Measurements from ENCODE around the gene SCAP. TPM values are rescaled to one million over a fixed set of nuclear protein-coding genes. Genes with fewer than 3 reads are reported as not detected.
"Not testable (repeated sequence)": the region's sequence is repeated elsewhere in the genome, so short reads cannot be mapped to it uniquely, and the experiment has no call there.

SCAP gene
- total RNA-seq, 1 donor from 2014 or later, result 76.4 TPM

DNA sequence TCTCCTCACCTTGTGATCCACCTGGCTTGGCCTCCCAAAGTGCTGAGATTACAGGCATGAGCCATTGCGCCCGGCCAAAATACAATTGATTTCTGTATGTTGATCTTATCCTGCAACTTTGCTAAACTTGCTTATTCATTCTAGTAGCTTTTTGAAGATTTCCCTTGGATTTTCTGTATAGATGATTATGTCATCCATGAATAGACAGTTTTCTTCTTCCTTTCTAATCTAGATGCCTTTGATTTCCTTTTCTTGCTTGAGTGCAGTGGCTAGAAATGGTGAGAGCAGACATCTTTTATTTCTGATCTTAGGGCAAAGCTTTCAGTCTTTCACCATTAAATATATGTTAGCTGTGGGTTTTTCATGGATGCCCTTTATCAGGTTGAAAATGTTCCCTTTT lies 42.2 kb upstream of the SCAP start:
- peaks cover 2% of the 10 kb centered on the region for H3K27me3 Mint-ChIP-seq (ENCODE audit: unreplicated experiment)
- H3K27ac Mint-ChIP-seq (ENCODE audit: unreplicated experiment), result no peak overlapping the region
- no peak overlapping the region for H3K4me3 Mint-ChIP-seq (ENCODE audit: unreplicated experiment)
- H3K36me3 Mint-ChIP-seq (ENCODE audit: unreplicated experiment), result no peaks in the 10 kb centered on the region
- TF ChIP-seq, protein P1, sequence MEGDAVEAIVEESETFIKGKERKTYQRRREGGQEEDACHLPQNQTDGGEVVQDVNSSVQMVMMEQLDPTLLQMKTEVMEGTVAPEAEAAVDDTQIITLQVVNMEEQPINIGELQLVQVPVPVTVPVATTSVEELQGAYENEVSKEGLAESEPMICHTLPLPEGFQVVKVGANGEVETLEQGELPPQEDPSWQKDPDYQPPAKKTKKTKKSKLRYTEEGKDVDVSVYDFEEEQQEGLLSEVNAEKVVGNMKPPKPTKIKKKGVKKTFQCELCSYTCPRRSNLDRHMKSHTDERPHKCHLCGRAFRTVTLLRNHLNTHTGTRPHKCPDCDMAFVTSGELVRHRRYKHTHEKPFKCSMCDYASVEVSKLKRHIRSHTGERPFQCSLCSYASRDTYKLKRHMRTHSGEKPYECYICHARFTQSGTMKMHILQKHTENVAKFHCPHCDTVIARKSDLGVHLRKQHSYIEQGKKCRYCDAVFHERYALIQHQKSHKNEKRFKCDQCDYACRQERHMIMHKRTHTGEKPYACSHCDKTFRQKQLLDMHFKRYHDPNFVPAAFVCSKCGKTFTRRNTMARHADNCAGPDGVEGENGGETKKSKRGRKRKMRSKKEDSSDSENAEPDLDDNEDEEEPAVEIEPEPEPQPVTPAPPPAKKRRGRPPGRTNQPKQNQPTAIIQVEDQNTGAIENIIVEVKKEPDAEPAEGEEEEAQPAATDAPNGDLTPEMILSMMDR (IDR thresholded peaks at IDR 0.05), result no peak
- no peaks in the 10 kb centered on the region for H3K9me3 Mint-ChIP-seq (ENCODE audit: unreplicated experiment)
- peaks cover 14% of the 10 kb centered on the region for H3K4me1 Mint-ChIP-seq (ENCODE audit: unreplicated experiment)
- no peak for DNase-seq (ENCODE audit: extremely low spot score, unreplicated experiment)

DNA sequence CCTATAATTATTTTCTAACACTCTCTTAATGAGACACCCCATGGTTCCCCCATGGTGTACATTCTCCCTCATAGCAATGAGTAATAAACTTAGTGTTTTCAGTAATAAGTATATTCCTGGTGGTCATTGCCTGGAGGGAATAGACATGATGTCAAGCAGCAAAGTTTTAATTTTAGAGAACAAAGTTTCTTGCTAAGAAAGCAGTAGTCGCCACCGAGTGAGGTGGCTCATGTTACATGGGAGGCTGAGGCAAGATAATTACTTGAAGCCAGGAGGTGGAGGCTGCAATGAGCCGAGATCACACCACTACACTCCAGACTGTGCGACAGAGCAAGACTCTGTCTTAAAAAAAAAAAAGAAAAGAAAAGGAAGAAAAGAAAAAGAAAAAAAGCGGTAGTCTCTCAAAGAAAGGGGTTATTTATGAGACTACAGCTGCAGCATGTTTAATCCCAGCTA lies 40.2 kb upstream of the SCAP start:
- H3K27me3 Mint-ChIP-seq (ENCODE audit: unreplicated experiment), result peaks cover 2% of the 10 kb centered on the region
- H3K4me1 Mint-ChIP-seq (ENCODE audit: unreplicated experiment), result peaks cover 19% of the 10 kb centered on the region
- TF ChIP-seq, protein P1 (IDR thresholded peaks at IDR 0.05), result no peak
- no peak overlapping the region for H3K4me3 Mint-ChIP-seq (ENCODE audit: unreplicated experiment)
- no peak for DNase-seq (ENCODE audit: extremely low spot score, unreplicated experiment)
- H3K9me3 Mint-ChIP-seq (ENCODE audit: unreplicated experiment), result no peaks in the 10 kb centered on the region
- H3K36me3 Mint-ChIP-seq (ENCODE audit: unreplicated experiment), result no peaks in the 10 kb centered on the region
- H3K27ac Mint-ChIP-seq (ENCODE audit: unreplicated experiment), result no peak overlapping the region

DNA sequence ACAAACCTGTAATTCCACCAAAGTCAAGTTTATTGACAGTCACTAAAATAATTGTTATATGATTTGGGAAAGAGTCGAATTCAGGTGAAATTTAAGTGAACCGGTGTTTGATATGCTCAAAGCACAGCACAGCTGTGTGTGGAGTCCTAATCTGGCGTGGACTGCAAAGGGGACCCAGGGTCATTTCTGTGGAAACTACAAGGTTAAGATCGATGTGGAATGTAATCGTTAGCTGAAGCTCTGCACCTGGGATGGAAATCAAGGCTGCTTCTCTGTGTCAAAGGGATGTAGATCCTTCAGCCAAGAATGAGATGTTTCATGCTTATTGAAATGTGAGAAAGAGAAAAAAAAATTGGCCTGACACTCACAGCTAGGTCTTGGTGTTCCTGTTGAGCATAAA lies 39.4 kb upstream of the SCAP start:
- Mint-ChIP-seq H3K9me3 (ENCODE audit: unreplicated experiment) (no peaks in the 10 kb centered on the region), H3K27me3 (ENCODE audit: unreplicated experiment) (peaks cover 2% of the 10 kb centered on the region), H3K4me3 (ENCODE audit: unreplicated experiment) (peak overlapping the region; percentile 53), H3K27ac (ENCODE audit: unreplicated experiment) (peak overlapping the region; percentile 65), H3K4me1 (ENCODE audit: unreplicated experiment) (peaks cover 19% of the 10 kb centered on the region), H3K36me3 (ENCODE audit: unreplicated experiment) (peaks cover under 1% of the 10 kb centered on the region)
- no peak for DNase-seq (ENCODE audit: extremely low spot score, unreplicated experiment)
- TF ChIP-seq, protein P1 (IDR thresholded peaks at IDR 0.05), result no peak

DNA sequence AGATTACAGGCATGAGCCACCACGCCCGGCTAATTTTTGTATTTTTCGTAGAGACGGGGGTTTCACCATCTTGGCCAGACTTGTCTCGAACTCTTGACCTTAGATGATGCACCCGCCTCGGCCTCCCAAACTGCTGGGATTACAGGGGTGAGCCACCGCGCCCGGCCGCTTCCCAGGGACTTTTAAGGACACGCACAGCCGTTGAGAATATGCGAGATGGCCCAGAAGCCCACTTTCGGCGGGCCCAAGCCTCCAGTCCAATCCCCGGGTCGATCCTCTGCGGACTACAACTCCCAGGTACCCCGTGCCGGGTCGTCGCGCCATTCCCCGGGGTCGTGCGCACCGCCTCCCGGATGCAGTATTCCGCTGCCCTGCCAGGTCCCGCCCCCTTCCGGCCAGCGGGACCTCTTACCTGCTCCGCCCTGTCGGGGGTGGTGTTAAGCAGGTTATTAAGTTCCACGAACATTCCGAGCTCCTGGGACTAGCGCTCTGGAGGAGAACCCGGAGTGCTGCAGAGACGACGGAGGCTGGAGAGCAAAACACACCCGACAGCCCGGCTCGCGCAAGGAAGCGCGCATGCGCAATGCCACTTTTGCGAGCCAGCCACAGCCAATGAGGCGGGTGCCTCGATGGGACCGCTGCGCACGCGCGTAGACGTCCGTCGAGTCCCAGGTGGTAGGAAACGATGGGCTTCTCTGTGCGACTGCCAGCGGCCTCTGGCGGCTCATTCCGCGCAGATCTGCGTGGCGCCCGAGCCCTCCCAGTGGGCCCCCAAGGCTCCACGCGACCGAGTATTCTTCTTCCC lies 37.6 kb upstream of the SCAP start, which contains the start of gene ELP6:
Gene ELP6, minus strand, starts transcription at position 588 of the 805 bp plus-strand sequence. Its CDS starts 122 bp downstream, at position 466.
- Mint-ChIP-seq H3K4me3 (ENCODE audit: unreplicated experiment) (peak within 1 kb of the TSS; percentile 96), H3K27ac (ENCODE audit: unreplicated experiment) (peak within 1 kb of the TSS; percentile 97), H3K9me3 (ENCODE audit: unreplicated experiment) (no peaks in the 10 kb centered on the region), H3K36me3 (ENCODE audit: unreplicated experiment) (peaks cover 7% of the 10 kb centered on the region), H3K4me1 (ENCODE audit: unreplicated experiment) (peaks cover 19% of the 10 kb centered on the region), H3K27me3 (ENCODE audit: unreplicated experiment) (peaks cover 2% of the 10 kb centered on the region)
- DNase-seq (ENCODE audit: extremely low spot score, unreplicated experiment), result peak; percentile 99
- TF ChIP-seq, protein P1 (IDR thresholded peaks at IDR 0.05), result peak; percentile 59

DNA sequence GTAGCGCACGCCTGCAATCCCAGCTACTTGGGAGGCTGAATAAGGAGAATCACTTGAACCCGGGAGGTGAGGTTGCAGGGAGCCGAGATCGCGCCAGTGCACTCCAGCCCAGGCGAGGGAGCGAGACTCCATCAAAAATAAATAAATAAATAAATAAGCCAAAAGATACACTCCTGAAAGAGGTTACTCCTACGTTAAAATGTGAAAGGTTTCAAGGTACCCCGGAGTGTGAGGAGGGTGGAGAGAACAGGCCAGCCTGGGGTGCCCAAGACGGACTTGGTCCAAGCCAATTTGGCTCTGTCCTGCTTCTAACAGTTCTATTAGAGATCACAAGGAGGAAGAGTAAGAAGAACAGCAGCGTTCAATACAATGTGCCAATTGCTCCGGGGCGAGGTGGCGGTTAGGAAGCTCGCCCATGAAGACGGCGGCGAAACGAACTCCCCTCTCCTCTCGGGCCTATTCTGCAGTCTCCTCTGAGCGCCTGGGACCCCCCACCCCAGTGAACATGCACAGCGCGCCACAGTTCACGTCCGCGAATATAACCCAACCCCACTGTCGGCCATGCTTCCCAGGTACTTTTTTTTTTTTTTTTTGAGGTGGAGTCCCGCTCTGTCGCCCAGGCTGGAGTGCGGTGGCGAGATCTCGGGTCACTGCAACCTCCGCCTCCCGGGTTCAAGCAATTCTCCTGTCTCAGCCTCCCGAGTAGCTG lies 36.8 kb upstream of the SCAP start:
- Mint-ChIP-seq H3K36me3 (ENCODE audit: unreplicated experiment) (peaks cover 10% of the 10 kb centered on the region), H3K4me3 (ENCODE audit: unreplicated experiment) (peak overlapping the region; percentile 96), H3K27me3 (ENCODE audit: unreplicated experiment) (peaks cover 2% of the 10 kb centered on the region), H3K27ac (ENCODE audit: unreplicated experiment) (peak overlapping the region; percentile 97), H3K4me1 (ENCODE audit: unreplicated experiment) (peaks cover 19% of the 10 kb centered on the region), H3K9me3 (ENCODE audit: unreplicated experiment) (no peaks in the 10 kb centered on the region)
- DNase-seq (ENCODE audit: extremely low spot score, unreplicated experiment), result no peak
- TF ChIP-seq, protein P1 (IDR thresholded peaks at IDR 0.05), result no peak

DNA sequence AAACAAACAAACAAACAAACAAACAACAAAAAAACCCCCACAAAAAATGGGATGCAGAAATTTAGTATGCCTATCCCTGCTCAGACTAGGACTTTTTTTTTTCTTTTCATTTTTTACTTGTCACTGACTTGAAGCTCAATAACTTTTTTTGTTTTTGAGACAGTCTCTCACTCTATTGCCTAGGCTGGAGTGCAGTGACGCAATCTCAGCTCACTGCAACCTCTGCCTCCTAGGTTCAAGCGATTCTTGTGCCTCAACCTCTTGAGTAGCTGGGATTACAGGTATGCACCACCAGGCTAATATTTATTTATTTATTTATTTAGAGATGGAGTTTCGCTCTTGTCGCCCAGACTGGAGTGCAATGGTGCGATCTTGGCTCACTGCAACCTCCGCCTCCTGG lies 29.5 kb upstream of the SCAP start:
- not testable (repeated sequence) for H3K9me3 Mint-ChIP-seq (ENCODE audit: unreplicated experiment); DNase-seq (ENCODE audit: extremely low spot score, unreplicated experiment); H3K27ac Mint-ChIP-seq (ENCODE audit: unreplicated experiment); H3K27me3 Mint-ChIP-seq (ENCODE audit: unreplicated experiment); H3K4me3 Mint-ChIP-seq (ENCODE audit: unreplicated experiment); H3K4me1 Mint-ChIP-seq (ENCODE audit: unreplicated experiment)
- H3K36me3 Mint-ChIP-seq (ENCODE audit: unreplicated experiment), result peaks cover 38% of the 10 kb centered on the region

Data from osteocyte (in vitro differentiated cells).